Activated CD4-positive, CD25-positive, alpha-beta regulatory T cell treated with anti-CD3 and anti-CD28 coated beads, Interleukin-2, amount 50 U/mL, for 72 hours (primary cell): ENCODE data around the gene RAB5IF.
"Not testable (repeated sequence)": the region's sequence is repeated elsewhere in the genome, so short reads cannot be mapped to it uniquely, and the experiment has no call there.

Experiments
- DNase-seq: peaks from one replicate; pipeline ENCODE4 v3.0.0; 2021

The RAB5IF gene, protein sequence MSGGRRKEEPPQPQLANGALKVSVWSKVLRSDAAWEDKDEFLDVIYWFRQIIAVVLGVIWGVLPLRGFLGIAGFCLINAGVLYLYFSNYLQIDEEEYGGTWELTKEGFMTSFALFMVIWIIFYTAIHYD

DNA sequence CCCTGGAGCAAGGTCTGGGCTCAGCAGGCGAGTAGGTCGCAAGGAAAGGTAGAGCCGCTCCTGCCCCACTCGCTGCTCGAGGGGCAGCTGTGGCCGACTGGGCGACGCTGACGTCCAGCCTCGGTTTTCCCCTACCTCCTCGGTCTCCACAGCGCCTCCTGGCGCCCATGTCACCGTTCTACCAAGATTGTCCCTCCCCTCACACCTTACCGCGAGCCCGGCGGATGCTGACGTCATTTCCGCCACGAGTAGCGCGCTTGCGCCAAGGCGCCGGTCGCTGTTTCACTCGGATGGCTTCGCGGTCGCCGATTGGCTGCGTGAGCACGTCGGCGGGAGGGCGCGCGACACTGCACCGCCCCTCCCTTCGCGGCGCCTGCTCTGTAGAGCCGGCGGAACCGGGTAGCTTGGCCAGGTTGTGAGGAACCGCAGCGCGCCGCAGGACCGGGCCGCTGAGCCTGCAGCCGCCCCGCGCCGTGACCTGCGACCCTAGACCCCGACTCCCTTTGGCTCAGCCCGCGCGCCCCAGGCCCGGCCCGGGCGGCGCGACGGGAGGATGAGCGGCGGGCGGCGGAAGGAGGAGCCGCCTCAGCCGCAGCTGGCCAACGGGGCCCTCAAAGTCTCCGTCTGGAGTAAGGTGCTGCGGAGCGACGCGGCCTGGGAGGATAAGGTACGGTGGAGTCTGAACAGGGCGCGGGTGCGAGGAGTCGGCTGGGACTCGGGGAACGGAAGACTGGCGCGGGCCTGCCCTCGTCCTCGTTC, at the start of gene RAB5IF:
Gene RAB5IF (plus strand): TSS at position 381 of the 759 bp plus-strand sequence. CDS start 173 bp downstream, at position 554.
- DNase-seq, result peak; percentile 99

DNA sequence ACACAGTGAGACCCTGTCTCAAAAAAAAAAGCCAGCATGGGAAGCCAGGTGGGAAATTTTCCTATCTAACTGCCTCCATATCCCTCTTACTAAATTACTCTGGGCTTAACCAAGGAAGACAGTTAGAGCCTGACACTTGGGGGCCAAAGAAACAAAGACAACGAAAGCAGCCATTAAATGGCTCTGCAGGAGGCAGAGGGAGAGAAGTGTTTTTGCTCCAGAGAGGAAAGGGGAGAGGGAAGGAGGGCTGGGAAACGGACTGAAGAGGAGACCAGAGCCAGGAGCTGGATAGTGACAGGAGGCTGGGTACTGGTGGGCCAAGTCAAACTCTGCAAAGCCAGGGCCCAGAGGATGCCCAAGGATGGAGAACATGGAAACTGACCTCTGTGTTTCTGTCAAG, 42.9 kb upstream of the RAB5IF start:
- DNase-seq, result no peak

GRCh38 chr20:36563374-36563773, 42.2 kb upstream of the RAB5IF start:
- no peak for DNase-seq

DNA sequence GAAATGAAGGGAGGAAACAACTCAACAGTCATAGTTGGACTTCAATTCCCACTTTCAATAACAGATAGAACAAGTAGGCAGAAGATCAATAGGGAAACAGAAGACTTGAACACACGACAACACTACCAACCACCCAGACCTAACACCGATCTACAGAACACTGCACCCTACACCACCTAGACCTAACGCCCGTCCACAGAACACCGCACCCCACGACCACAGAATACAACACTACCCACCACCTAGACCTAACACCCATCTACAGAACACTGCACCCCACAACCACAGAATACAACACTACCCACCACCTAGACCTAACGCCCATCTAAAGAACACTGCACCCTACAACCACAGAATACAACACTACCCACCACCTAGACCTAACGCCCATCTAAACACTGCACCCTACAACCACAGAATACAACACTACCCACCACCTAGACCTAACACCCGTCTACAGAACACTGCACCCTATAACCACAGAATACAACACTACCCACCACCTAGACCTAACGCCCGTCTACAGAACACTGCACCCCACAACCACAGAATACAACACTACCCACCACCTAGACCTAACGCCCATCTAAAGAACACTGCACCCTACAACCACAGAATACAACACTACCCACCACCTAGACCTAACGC, 41.4 kb upstream of the RAB5IF start:
- not testable (repeated sequence) for DNase-seq

GRCh38 chr20:36564726-36565121, 40.9 kb upstream of the RAB5IF start:
- not testable (repeated sequence) for DNase-seq

GRCh38 chr20:36565520-36565919, 40.1 kb upstream of the RAB5IF start:
- no peak for DNase-seq

- DNase-seq, result no peak
Measured at GRCh38 chr20:36569847-36570429, 35.6 kb upstream of the RAB5IF start.

DNA sequence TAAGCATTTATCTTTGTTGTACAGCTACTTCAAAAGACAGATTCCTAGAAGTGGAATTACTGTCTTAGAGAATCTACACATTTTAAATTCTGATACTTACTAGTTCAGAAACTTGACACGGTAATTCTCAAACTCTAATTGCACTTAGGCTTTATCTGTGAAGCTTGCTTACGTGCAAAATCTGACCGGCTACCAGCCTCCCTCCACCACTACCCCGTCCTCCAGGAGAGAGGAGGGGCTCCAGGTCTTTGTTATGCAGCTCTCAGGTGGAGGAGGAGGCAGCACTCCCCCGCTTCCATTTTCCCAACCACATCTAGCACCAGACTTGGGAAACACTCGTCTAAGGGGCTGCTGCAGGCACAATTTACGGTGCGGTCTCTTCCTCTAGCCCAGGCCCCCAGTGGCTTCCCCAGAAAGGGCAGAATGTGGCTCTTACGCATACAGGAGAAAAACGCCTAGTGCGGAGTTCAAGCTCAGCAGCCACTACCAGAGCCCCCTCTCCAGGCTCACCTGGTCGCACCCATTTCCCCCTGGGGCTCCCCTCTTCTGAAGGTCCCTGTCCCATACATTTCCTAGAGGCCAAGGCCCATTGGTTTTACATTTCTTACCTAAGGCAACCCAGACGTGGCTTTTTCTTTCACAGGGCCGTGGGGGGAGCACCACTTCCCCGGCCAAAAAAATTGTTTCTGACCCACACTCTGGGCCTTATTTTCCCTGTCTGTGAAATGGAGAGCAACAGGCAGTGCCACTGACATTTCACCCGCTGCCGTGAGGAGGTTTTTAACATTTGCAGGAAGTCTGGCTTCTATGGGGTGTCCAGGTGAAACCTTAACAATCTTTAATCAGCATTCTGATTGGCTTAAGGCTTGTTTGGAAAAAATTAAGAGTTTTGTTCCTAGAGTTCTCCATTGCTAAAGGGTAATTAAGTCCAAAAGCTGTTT, 33.7 kb upstream of the RAB5IF start:
- no peak for DNase-seq

DNA sequence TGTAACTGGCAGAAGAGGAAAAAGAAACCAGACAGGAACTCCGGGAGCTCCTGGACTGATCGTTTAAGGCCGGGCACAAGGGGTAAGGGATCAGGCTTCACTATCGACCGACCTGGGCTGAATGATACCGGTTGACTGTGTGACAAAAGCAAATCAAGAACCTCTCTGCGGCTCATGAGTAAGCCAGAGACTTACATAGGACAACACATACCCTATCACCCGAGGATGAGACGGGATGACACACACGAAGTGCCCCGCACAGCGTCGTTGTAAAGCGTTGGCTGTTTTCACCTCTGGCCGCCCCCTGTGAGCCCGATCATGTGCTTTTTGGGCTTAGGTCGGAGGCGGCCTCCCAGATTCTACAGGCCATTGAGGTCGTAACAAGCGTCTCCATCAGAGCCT, 32.9 kb upstream of the RAB5IF start:
- peak; percentile 68 for DNase-seq

DNA sequence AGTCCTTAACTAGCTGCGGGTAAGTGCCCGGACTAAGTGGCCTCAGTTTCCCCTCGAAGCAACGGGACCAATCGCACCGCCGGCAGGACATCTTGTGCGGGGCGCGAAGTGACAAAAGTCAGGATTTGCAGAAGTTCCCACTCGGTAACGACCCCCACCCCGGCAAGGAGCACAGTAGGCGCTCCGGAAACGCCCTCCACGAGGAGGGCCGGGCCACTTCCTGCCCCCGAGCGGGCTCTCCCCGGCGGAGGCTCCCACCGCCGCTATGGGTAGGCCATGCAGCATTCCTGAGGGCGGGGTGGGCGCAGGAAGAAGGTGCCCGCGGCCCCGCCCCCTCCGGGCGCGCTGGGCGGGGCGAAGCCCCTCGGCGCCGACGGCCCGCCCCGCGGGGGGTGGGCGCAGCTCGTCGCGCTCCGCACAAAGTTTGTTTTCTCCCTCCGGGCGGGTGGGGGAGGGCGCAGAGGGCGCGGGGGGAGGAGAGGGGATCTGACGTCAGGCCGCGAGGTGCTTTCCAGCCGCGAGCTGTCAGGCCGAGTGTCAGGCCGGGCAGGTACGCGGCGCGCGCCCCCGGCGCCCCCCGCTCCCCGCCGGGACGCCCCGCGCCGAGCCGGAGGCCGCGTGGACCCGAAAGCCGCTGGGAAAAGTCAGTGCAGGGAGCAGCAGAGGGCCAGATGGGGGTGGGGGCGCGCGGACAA, 32.3 kb upstream of the RAB5IF start, which contains the start of gene TGIF2:
Gene TGIF2 (plus strand): TSS at position 495 of the 695 bp plus-strand sequence. CDS start 5,178 bp downstream, outside the sequence.
- DNase-seq, result peak; percentile 76

GRCh38 chr20:36573798-36574365, 31.7 kb upstream of the RAB5IF start:
- DNase-seq, result no peak

DNA sequence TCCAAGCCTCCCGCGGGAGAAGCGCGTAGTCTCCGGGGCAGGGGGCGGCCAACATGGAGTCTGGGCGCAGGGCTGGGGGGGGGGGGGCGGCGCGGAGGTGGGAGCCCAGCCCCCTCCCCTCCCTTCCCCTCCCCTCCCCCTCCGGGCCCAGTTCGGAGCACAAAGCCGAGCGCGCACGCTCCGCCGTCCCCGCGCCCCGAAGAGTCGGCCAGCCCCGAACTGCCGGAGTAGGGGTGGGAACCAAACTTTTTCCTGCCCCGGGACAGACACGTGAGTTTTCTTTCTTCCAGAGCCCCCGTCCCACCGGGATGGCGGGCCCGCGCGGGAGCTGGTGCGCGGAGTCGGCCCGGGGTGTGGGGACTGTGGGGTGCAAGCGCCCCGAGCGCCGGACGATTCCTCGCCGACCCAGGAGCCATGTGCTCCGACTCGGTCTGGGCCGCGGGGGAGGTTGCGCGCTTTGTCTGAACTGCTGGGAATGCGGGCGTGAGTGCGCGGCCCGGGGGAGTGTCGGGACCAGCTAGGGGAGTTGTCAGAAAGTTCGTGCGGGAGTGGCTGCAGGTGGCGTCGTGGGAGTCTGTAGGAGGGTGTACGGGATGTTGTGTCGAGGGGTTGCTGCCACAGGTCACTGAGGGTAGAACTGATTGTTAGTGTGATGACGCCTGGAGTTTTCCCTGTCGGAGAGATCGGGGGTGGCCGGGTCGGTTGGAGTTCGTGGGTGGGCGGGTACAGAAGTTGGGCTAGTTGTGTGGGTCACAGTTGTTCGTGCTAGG, 31.0 kb upstream of the RAB5IF start:
- DNase-seq, result peak; percentile 57

DNA sequence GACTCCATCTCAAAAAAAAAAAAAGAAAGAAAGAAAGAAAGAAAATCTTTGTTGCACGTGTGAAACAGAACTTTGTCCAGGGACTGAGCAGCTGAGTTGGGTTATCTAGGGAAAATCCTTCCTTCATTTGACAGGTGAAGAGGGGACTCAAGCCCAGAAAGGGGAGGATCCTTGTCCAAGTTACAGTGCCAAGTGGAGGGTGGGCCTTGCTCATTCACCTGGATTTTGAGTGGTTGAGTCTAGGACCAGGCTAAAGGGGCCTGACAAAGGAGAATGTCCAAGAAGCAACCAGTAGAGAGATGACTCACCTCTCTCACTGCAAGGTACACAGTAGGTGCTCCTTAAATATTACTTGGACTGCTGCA, 29.5 kb upstream of the RAB5IF start:
- DNase-seq, result no peak

- no peak for DNase-seq
Measured at GRCh38 chr20:36578356-36579041, 27.1 kb upstream of the RAB5IF start.

DNA sequence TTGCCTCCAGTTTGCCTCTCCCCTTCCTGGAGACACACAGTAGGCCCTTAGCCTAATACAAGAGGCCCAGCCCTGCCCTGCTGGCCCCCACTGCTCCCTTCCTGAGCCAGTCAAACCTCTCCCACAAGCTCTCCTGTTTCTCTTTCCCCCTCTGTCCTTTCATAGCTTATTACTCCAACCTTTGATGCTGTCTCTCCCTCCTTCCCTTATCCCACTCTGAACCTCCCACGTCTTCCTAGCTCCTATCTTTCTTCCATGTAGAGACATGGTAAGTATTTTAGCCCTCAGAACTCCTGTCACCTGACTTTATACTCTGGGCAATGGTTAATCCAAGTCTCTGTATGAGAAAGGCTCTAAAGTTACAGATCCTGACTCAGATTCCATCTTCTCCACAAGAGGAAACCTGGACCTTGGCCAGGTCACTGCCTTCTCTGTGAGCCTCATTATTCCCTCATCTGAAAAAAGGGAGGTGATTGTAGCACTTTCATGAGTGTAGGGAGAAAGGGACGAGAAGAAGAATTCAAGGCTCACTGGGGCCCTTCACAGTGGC, 25.5 kb upstream of the RAB5IF start:
- DNase-seq, result no peak

GRCh38 chr20:36582322-36582721, 23.3 kb upstream of the RAB5IF start:
- no peak for DNase-seq

DNA sequence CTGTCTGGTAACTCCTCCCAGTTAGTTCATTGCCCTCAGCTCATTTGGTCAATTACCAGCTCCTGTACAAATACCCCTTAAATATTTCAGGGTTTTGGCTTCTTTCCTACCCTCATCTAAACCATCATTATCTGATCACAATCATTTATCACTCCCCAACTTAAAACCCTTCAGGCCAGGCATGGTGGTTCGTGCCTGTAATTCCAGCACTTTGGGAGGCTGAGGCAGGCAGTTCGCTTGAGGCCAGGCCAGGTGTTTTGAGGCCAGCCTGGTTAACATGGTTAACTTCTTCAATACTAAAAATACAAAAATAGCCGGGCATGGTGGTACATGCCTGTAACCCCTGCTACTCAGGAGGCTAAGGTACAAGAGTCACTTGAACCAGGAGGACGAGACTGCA, 22.8 kb upstream of the RAB5IF start:
- DNase-seq, result no peak

DNA sequence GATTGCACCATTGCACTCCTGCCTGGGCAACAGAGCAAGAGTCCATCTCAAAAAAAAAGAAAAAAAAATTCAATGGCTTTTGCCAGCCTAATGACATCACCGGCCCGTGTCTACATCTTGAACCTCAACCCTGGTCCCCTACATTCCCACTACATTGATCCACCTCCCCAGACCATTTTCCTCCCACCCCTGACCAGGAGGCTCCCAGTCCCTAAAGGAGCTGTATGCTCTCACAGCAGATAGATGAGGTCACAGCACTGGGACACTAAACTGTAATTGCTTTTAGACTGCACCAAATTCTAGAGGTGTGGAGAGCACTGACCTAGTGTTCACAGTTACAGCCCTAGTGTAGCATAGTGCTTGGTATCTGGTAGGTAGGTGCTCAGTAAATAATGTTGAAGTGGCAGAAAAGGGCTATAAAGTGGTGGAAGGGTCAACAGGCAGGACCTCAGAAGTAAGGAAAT, 21.5 kb upstream of the RAB5IF start:
- no peak for DNase-seq

- DNase-seq, result no peak
Measured at GRCh38 chr20:36585410-36586125, 20.0 kb upstream of the RAB5IF start.
